ENCODE results near the gene ODC1. TPM values are rescaled to one million over a fixed set of nuclear protein-coding genes. Genes with fewer than 3 reads are reported as not detected.

Gene ODC1
- total RNA-seq, 2 donors from 2014 or later = 104 to 123 TPM

GRCh38 chr2:10477443-10478297 is 29.5 kb upstream of the ODC1 start:
- no peaks in the 10 kb centered on the region for H3K9me3 ChIP-seq
- DNase-seq (ENCODE audit: low spot score) (no peak), ATAC-seq (ENCODE audit: insufficient number of reproducible peaks, low FRiP score, low read depth) (no peak)
- no peak overlapping the region for H3K4me3 ChIP-seq
- no peaks in the 10 kb centered on the region for H3K27me3 ChIP-seq (replicated peaks; ENCODE audit: insufficient read depth)
- H3K27ac ChIP-seq = no peak overlapping the region
- H3K36me3 ChIP-seq = no peaks in the 10 kb centered on the region
- no peaks in the 10 kb centered on the region for H3K4me1 ChIP-seq (ENCODE audit: control insufficient read depth in 1 of 2, low read depth in 2 of 2)
- TF ChIP-seq CTCF (IDR thresholded peaks at IDR 0.05) = no peak

DNA sequence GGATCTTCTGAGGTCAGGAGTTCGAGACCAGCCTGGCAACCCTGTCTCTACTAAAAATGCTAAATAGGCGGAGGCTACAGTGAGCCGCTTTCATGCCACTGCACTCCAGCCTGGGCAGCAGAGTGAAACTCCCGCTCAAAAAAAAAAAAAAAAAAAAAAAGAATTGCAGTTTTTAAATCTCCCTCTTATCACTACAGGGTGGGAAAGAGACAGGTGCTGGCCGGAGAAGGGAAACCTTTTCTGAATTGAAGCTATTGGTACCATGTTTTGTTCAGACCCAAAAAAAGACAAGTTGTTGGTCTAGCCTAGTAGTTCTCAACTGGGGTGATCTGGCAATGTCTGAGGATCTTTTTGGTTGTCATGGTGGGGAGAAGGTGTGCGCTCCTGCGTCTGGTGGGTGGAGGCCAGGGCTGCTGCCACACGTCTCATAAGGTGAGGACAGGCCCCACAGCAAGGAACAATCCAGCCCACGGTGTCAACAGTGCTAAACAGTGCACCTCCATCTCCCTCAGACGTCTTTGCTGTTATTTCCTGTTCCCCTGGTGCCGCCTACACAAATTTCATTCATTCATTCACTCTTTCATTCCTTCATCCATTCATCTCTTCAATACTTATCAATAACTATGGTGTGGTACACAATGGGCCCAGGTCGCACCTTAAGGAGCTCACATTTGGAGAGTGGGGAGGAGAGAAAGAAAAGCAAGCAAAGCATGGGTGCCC is 28.8 kb upstream of the ODC1 start:
- H3K36me3 ChIP-seq = no peaks in the 10 kb centered on the region
- ATAC-seq (ENCODE audit: insufficient number of reproducible peaks, low FRiP score, low read depth) (no peak), DNase-seq (ENCODE audit: low spot score) (no peak)
- H3K27me3 ChIP-seq (replicated peaks; ENCODE audit: insufficient read depth) = no peaks in the 10 kb centered on the region
- H3K4me1 ChIP-seq (ENCODE audit: control insufficient read depth in 1 of 2, low read depth in 2 of 2) = no peaks in the 10 kb centered on the region
- H3K4me3 ChIP-seq = no peak overlapping the region
- H3K27ac ChIP-seq = no peak overlapping the region
- TF ChIP-seq CTCF (IDR thresholded peaks at IDR 0.05) = no peak
- H3K9me3 ChIP-seq = no peaks in the 10 kb centered on the region

DNA sequence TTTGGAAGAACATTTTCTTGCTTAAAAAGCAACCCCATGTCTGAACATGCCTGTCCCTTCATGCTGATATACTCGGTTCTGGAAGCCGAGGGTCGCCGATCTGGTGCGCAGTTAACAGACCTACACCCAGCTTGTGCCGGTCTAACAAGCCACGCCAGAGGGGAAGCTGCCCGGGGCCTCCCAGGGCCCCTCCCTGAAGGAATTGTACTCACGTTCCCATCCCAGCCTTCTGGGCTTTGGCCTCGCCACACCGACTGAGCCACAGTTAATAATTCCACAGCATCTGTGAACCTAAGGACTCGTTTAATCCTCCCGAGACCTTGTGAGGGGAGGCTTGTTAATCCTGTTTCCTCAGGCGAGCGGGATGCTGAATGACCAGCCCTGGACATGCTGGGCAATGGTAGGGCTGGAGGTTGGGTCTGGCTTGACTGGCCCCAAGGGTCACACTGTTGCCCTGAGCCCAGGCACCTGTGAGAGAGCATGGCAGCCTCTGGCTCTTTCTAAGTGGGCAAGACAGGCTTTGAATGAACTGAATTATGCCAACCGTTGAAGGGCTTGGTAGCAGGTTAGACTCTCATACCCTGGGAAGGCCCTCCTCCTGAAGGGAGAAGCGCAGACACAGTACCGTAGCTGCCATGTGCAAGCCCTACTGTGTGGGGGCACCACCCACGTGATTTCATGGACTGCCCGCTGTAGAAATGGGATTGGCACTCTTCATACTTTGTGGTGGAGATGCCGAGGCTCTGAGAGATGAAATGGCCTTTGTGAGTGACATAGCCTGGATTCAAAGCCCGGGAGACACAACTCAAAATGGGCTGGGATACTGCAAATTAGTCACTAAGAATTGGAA is 27.9 kb upstream of the ODC1 start:
- Histone ChIP-seq H3K9me3 (no peaks in the 10 kb centered on the region), H3K4me3 (no peak overlapping the region), H3K36me3 (no peaks in the 10 kb centered on the region), H3K27me3 (replicated peaks; ENCODE audit: insufficient read depth) (no peaks in the 10 kb centered on the region), H3K4me1 (ENCODE audit: control insufficient read depth in 1 of 2, low read depth in 2 of 2) (no peaks in the 10 kb centered on the region), H3K27ac (no peak overlapping the region)
- DNase-seq (ENCODE audit: low spot score) = no peak
- no peak for TF ChIP-seq CTCF (IDR thresholded peaks at IDR 0.05)
- no peak for ATAC-seq (ENCODE audit: insufficient number of reproducible peaks, low FRiP score, low read depth)

DNA sequence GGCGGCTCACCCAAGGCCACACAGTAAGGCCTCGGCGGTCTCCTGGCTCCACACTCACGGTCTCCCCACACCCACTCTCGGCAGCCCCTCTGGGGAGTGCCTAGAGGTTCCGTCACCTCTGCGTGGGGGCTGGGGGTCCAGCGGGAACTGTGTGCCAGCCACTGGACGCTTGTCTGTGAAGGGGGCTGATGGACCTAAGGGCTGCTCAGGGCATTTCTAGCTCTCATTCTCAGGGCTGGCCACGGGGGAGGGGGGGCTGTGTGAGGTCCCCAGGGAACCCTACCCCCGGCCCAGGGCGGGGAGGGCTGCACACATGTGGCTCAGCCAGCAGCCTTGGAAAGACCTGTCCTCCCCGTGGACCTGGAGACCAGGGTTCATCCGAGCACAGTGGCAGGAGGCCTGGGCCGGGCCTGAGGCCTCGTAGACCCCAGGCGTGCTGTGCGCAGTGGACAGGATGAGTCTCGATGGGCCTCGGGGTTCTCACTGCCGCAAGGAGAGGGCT is 27.1 kb upstream of the ODC1 start:
- ATAC-seq (ENCODE audit: insufficient number of reproducible peaks, low FRiP score, low read depth) = no peak
- Histone ChIP-seq H3K4me1 (ENCODE audit: control insufficient read depth in 1 of 2, low read depth in 2 of 2) (no peaks in the 10 kb centered on the region), H3K27me3 (replicated peaks; ENCODE audit: insufficient read depth) (no peaks in the 10 kb centered on the region), H3K27ac (no peak overlapping the region), H3K4me3 (no peak overlapping the region), H3K9me3 (no peaks in the 10 kb centered on the region), H3K36me3 (no peaks in the 10 kb centered on the region)
- DNase-seq (ENCODE audit: low spot score) = no peak
- TF ChIP-seq CTCF (IDR thresholded peaks at IDR 0.05) = no peak

Data from thoracic aorta (tissue), 2 donors.